ENCODE data around the gene SFMBT2.

GRCh38 chr10:7354330-7355047 lies 56.3 kb downstream of the SFMBT2 start:
- TF ChIP-seq CTCF (IDR thresholded peaks at IDR 0.05) (no peak), POLR2A (IDR thresholded peaks at IDR 0.05) (no peak)
